T-cell (primary cell): Measurements from ENCODE around the gene VPS11. TPM values are rescaled to one million over a fixed set of nuclear protein-coding genes. Genes with fewer than 3 reads are reported as not detected.
A peak's percentile ranks its signal among the peaks of the same experiment; 100 is the strongest.
"Not testable (repeated sequence)": the region's sequence is repeated elsewhere in the genome, so short reads cannot be mapped to it uniquely, and the experiment has no call there.

Source experiments
- ATAC-seq, 4 experiments: fragments of 200-7000 bp in 3 of 4; fragments of 150-1000 bp in 1 of 4; cut with Tn5 transposase; replicated peaks in 1 of 4; 1 replicate in 3 of 4; 2 replicates in 1 of 4; pipeline ENCODE4 v1.10.0; 2021; ENCODE audit warnings: moderate library complexity in 3 of 4, mild to moderate bottlenecking in 2 of 4, moderate number of reproducible peaks in 1 of 4
- CTCF ChIA-PET, 2 donors: fragments of 300-600 bp; sonication (Branson Sonifier 250); formaldehyde crosslinking; loops; one replicate each; lab custom pipeline; 2022; ENCODE audit warnings: antibody characterized with exemption in 2 of 2; lab: Charles Lee
- POLR2A ChIA-PET, 2 donors: fragments of 300-600 bp; sonication (Branson Sonifier 250); formaldehyde crosslinking; loops; one replicate each; lab custom pipeline; 2022; ENCODE audit warnings: antibody characterized with exemption in 2 of 2; lab: Charles Lee
- DNase-seq, 35 experiments: peaks; one replicate each; pipeline versions ENCODE4 v3.0.0 to v3.0.0-alpha.2; 2013 to 2023
- H3K27ac ChIP-seq: one replicate; pipeline ENCODE4 v1.5.1; 2013; ENCODE audit warnings: low read length
- H3K27me3 ChIP-seq, 2 experiments: replicated peaks in 1 of 2; 1 replicate in 1 of 2; 2 replicates in 1 of 2; pipeline versions ENCODE4 v1.6.1 to v1.7.0; 2013; ENCODE audit warnings: low read length in 1 of 2, mixed read lengths in 1 of 2; ENCODE audit not compliant: control insufficient read depth in 2 of 2, insufficient read depth in 2 of 2; ENCODE audit errors: extremely low read depth in 1 of 2
- H3K36me3 ChIP-seq, 2 donors: 1 replicate in 1 of 2; 2 replicates in 1 of 2; pipeline versions ENCODE4 v1.6.1 to v1.7.0; 2013; ENCODE audit warnings: low read length in 1 of 2; ENCODE audit not compliant: control insufficient read depth in 2 of 2, insufficient read depth in 1 of 2; ENCODE audit errors: extremely low read depth in 1 of 2
- H3K4me1 ChIP-seq, 2 experiments: 1 replicate in 1 of 2; 2 replicates in 1 of 2; pipeline versions ENCODE4 v1.6.1 to v1.7.0; 2013; ENCODE audit warnings: low read length in 2 of 2, mixed read lengths in 1 of 2; ENCODE audit not compliant: insufficient read depth in 2 of 2, control insufficient read depth in 1 of 2; ENCODE audit errors: extremely low read depth in 1 of 2
- H3K4me3 ChIP-seq, 2 donors: 1 replicate in 1 of 2; 2 replicates in 1 of 2; pipeline versions ENCODE4 v1.5.1 to v1.7.0; 2013; ENCODE audit warnings: mild to moderate bottlenecking in 2 of 2, low read length in 1 of 2, moderate library complexity in 1 of 2; ENCODE audit not compliant: control insufficient read depth in 1 of 2; ENCODE audit errors: extremely low read depth in 1 of 2
- H3K9me3 ChIP-seq: 2 replicates; pipeline ENCODE4 v1.7.0; 2013
- H3K27ac Mint-ChIP-seq, 2 donors: one replicate each; pipeline ENCODE4 v1.8.0; 2020 to 2021; ENCODE audit warnings: mild to moderate bottlenecking in 2 of 2, mixed read lengths in 2 of 2
- H3K27me3 Mint-ChIP-seq, 2 donors: one replicate each; pipeline ENCODE4 v1.8.0; 2021 to 2022; ENCODE audit warnings: mixed read lengths in 2 of 2
- H3K36me3 Mint-ChIP-seq: one replicate; pipeline ENCODE4 v1.8.0; 2021; ENCODE audit warnings: mixed read lengths
- H3K4me1 Mint-ChIP-seq, 3 donors: one replicate each; pipeline ENCODE4 v1.8.0; 2020 to 2022; ENCODE audit warnings: mixed read lengths in 3 of 3, mild to moderate bottlenecking in 1 of 3
- H3K4me3 Mint-ChIP-seq, 3 donors: one replicate each; pipeline ENCODE4 v1.8.0; 2020 to 2022; ENCODE audit warnings: mild to moderate bottlenecking in 3 of 3, mixed read lengths in 3 of 3, moderate library complexity in 3 of 3
- H3K9me3 Mint-ChIP-seq, 3 donors: one replicate each; pipeline ENCODE4 v1.8.0; 2020 to 2022; ENCODE audit warnings: mixed read lengths in 3 of 3
- WGBS: methylation state at CpG from one replicate; pipeline ENCODE4 v1.1.5; 2013; ENCODE audit warnings: missing lambda C conversion rate; ENCODE audit not compliant: insufficient coverage; 5-methylcytosine and 5-hydroxymethylcytosine counted together
- total RNA-seq, 35 experiments: library from RNA in 6 of 35; stranded (reverse) in 6 of 35; fragments of 120-200 nt in 1 of 35; gene quantifications; one replicate each; pipeline versions ENCODE4 v1.2.1 to v1.2.4 and lab custom pipeline; 2013 to 2026

Gene VPS11
- total RNA-seq, 5 donors from 2014 or later (not counting 1 experiment from before 2014, with no cell fraction given) = 59.5 to 69.8 (median 62.6) TPM

GRCh38 chr11:119057000-119057769, 10.4 kb upstream of the VPS11 start, which contains the start of gene HYOU1:
Gene HYOU1, minus strand, starts transcription at chr11:119057205. Its CDS starts 1,045 bp downstream, at chr11:119056160.
- peak within 1 kb of the TSS; percentile 94 to 95 for H3K27ac Mint-ChIP-seq
- under 1% methylated on average over 69 of the region's 79 CpGs for WGBS
- Histone ChIP-seq H3K9me3 (no peaks in the 10 kb centered on the region), H3K36me3 (peaks cover 26 to 34% of the 10 kb centered on the region in 2 donors), H3K4me1 (peaks cover 12 to 28% of the 10 kb centered on the region in 2 experiments), H3K27me3 (no peaks in the 10 kb centered on the region), H3K27ac (peak within 1 kb of the TSS; percentile 63), H3K4me3 (peak within 1 kb of the TSS; percentile 77)
- H3K9me3 Mint-ChIP-seq = no peaks in the 10 kb centered on the region
- CTCF ChIA-PET = interaction anchor here in 1 of 2 donors (3.4 kb wide), 1 partner anchor 11 kb away, joined by 37 read pairs; the partner anchor contains the start of gene VPS11
- ATAC-seq (peak; percentile 90 to 97 (median 93)), DNase-seq (peak; percentile 95 to 100 (median 98))
- H3K36me3 Mint-ChIP-seq = peaks cover 34% of the 10 kb centered on the region
- H3K4me1 Mint-ChIP-seq = peaks cover 34 to 45% (median 36%) of the 10 kb centered on the region in 3 donors
- no peaks in the 10 kb centered on the region for H3K27me3 Mint-ChIP-seq
- peak within 1 kb of the TSS; percentile 94 to 95 (median 94) for H3K4me3 Mint-ChIP-seq
- POLR2A ChIA-PET = interaction anchor here in 1 of 2 donors (0.8 to 1.6 kb wide), 4 partner anchors 10 to 38 kb away, joined by 3 to 10 read pairs (median 4); partner anchors contain the start of genes TRAPPC4 and VPS11

GRCh38 chr11:119059128-119059527, 8.5 kb upstream of the VPS11 start:
- H3K4me3 ChIP-seq, DNase-seq, POLR2A ChIA-PET, H3K27me3 ChIP-seq, H3K27ac Mint-ChIP-seq, H3K9me3 ChIP-seq, H3K27ac ChIP-seq, H3K9me3 Mint-ChIP-seq, H3K27me3 Mint-ChIP-seq, CTCF ChIA-PET, ATAC-seq: not testable (repeated sequence)
- Histone ChIP-seq H3K4me1 (peaks cover 12 to 27% of the 10 kb centered on the region in 2 experiments), H3K36me3 (peaks cover 13 to 14% of the 10 kb centered on the region in 2 donors)
- WGBS = no CpG with 5 or more reads among the region's 35 CpGs
- H3K36me3 Mint-ChIP-seq = peaks cover 17% of the 10 kb centered on the region
- H3K4me1 Mint-ChIP-seq = peaks cover 29 to 40% (median 35%) of the 10 kb centered on the region in 3 donors
- peak overlapping the region in 1 of 3 donors; percentile 31 for H3K4me3 Mint-ChIP-seq

- H3K36me3 Mint-ChIP-seq = peaks cover under 1% of the 10 kb centered on the region
- ATAC-seq (no peak), DNase-seq (no peak)
- ChIA-PET CTCF (interaction anchor here (0.7 kb wide), 3 partner anchors 18 to 108 kb away, joined by 3 to 10 read pairs (median 6); no protein-coding TSS in a partner anchor), POLR2A (interaction anchor here in 1 of 2 donors (0.6 kb wide), 1 partner anchor 24 kb away, joined by 5 read pairs; no protein-coding TSS in a partner anchor)
- Histone ChIP-seq H3K27me3 (no peaks in the 10 kb centered on the region), H3K36me3 (no peaks in the 10 kb centered on the region), H3K27ac (no peak overlapping the region), H3K9me3 (no peaks in the 10 kb centered on the region), H3K4me1 (peaks cover 8 to 24% of the 10 kb centered on the region in 2 experiments), H3K4me3 (no peak overlapping the region)
- no peaks in the 10 kb centered on the region for H3K27me3 Mint-ChIP-seq
- H3K27ac Mint-ChIP-seq = no peak overlapping the region
- WGBS = 100% methylated on average over 2 of the region's 3 CpGs
- peaks cover 29 to 36% (median 34%) of the 10 kb centered on the region in 3 donors for H3K4me1 Mint-ChIP-seq
- H3K4me3 Mint-ChIP-seq = no peak overlapping the region
- H3K9me3 Mint-ChIP-seq = no peaks in the 10 kb centered on the region
These were observed 6.4 kb upstream of the VPS11 start for GRCh38 chr11:119061256-119061655.

DNA sequence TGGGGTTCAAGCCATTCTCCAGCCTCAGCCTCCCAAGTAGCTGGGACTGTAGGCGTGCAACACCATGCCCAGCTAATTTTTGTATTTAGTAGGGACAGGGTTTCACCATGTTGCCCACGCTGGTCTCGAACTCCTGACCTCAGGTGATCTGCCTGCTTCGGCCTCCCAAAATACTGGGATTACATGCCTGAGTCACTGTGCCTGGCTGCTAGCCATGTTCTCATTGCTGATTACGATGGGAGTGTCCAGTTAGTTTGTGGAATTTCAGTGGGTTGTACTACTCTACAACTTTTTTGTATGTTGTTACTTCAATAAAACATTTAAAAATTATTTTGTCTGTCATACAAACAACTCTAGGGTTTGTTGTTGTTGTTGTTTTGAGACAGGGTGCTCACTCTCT, 4.8 kb upstream of the VPS11 start:
- CTCF ChIA-PET = no interaction called here
- peaks cover 12 to 27% of the 10 kb centered on the region in 2 experiments for H3K4me1 ChIP-seq
- no peaks in the 10 kb centered on the region for H3K9me3 ChIP-seq
- Mint-ChIP-seq H3K27me3 (no peaks in the 10 kb centered on the region), H3K36me3 (no peaks in the 10 kb centered on the region), H3K4me1 (peaks cover 39 to 43% (median 39%) of the 10 kb centered on the region in 3 donors), H3K4me3 (no peak overlapping the region), H3K27ac (no peak overlapping the region), H3K9me3 (no peaks in the 10 kb centered on the region)
- no peaks in the 10 kb centered on the region for H3K27me3 ChIP-seq
- WGBS = 100% methylated on average over 1 of the region's 5 CpGs
- DNase-seq (no peak), ATAC-seq (no peak)
- H3K4me3 ChIP-seq = no peak overlapping the region
- H3K27ac ChIP-seq = no peak overlapping the region
- no peaks in the 10 kb centered on the region for H3K36me3 ChIP-seq
- POLR2A ChIA-PET = interaction anchor here in 1 of 2 donors (0.6 kb wide), 2 partner anchors 7 to 136 kb away, joined by 3 to 5 read pairs; no protein-coding TSS in a partner anchor

GRCh38 chr11:119065369-119065768, 2.2 kb upstream of the VPS11 start:
- H3K4me3 Mint-ChIP-seq = peak overlapping the region; percentile 28 to 97 (median 96)
- H3K4me1 Mint-ChIP-seq = peaks cover 41 to 53% (median 44%) of the 10 kb centered on the region in 3 donors
- no peak for ATAC-seq
- H3K9me3 ChIP-seq = no peaks in the 10 kb centered on the region
- H3K9me3 Mint-ChIP-seq = no peaks in the 10 kb centered on the region
- H3K27ac Mint-ChIP-seq = peak overlapping the region; percentile 60 to 77
- H3K36me3 ChIP-seq = peaks cover 6 to 9% of the 10 kb centered on the region in 2 donors
- peak in 32 of 35 experiments; percentile 2 to 70 (median 36) for DNase-seq
- H3K4me1 ChIP-seq = peaks cover 16 to 33% of the 10 kb centered on the region in 2 experiments
- peaks cover 12% of the 10 kb centered on the region for H3K36me3 Mint-ChIP-seq
- no peaks in the 10 kb centered on the region for H3K27me3 ChIP-seq
- ChIA-PET CTCF (interaction anchor here in 1 of 2 donors (1.0 kb wide), 1 partner anchor 141 kb away, joined by 4 read pairs; the partner anchor contains the start of gene CBL), POLR2A (interaction anchor here in 1 of 2 donors (1.0 kb wide), 1 partner anchor 37 kb away, joined by 3 read pairs; no protein-coding TSS in a partner anchor)
- no peaks in the 10 kb centered on the region for H3K27me3 Mint-ChIP-seq
- H3K27ac ChIP-seq = peak overlapping the region; percentile 8
- WGBS = 31% methylated on average over 2 of the region's 4 CpGs
- no peak overlapping the region for H3K4me3 ChIP-seq

GRCh38 chr11:119077839-119078238, 10.2 kb downstream of the VPS11 start:
- ChIA-PET POLR2A (interaction anchor here in 1 of 2 donors (0.5 kb wide), 1 partner anchor 205 kb away, joined by 4 read pairs; no protein-coding TSS in a partner anchor), CTCF (interaction anchor here in 1 of 2 donors (0.7 kb wide), 1 partner anchor 148 kb away, joined by 3 read pairs; no protein-coding TSS in a partner anchor)
- H3K4me3 Mint-ChIP-seq = no peak overlapping the region
- H3K9me3 Mint-ChIP-seq = no peaks in the 10 kb centered on the region
- ATAC-seq (no peak), DNase-seq (no peak)
- Histone ChIP-seq H3K27ac (no peak overlapping the region), H3K36me3 (peaks cover 33 to 83% of the 10 kb centered on the region in 2 donors), H3K27me3 (no peaks in the 10 kb centered on the region), H3K4me3 (no peak overlapping the region), H3K4me1 (no peaks in the 10 kb centered on the region), H3K9me3 (no peaks in the 10 kb centered on the region)
- no peak overlapping the region for H3K27ac Mint-ChIP-seq
- H3K27me3 Mint-ChIP-seq = no peaks in the 10 kb centered on the region
- H3K36me3 Mint-ChIP-seq = peaks cover 51% of the 10 kb centered on the region
- peaks cover 1 to 3% (median 2%) of the 10 kb centered on the region in 3 donors for H3K4me1 Mint-ChIP-seq
- WGBS = 96% methylated on average over 7 of the region's 11 CpGs
